Stomach smooth muscle (tissue), 2 donors: ENCODE measurements around the gene DOCK9.
"Not testable (repeated sequence)": the region's sequence is repeated elsewhere in the genome, so short reads cannot be mapped to it uniquely, and the experiment has no call there.

Experiments
- H3K27ac ChIP-seq: one replicate; pipeline ENCODE4 v1.7.0; 2013; ENCODE audit warnings: mild to moderate bottlenecking, low read length, inconsistent platforms
- H3K27me3 ChIP-seq, 2 donors: one replicate each; pipeline ENCODE4 v1.7.0; 2013; ENCODE audit warnings: low read length in 2 of 2; ENCODE audit not compliant: insufficient read depth in 2 of 2, control insufficient read depth in 1 of 2
- H3K36me3 ChIP-seq, 2 donors: one replicate each; pipeline ENCODE4 v1.7.0; 2013; ENCODE audit warnings: low read length in 2 of 2; ENCODE audit not compliant: control insufficient read depth in 2 of 2, insufficient read depth in 2 of 2
- H3K4me1 ChIP-seq: one replicate; pipeline ENCODE4 v1.7.0; 2013; ENCODE audit warnings: low read length; ENCODE audit not compliant: control insufficient read depth, insufficient read depth
- H3K4me3 ChIP-seq, 2 donors: one replicate each; pipeline ENCODE4 v1.7.0; 2013; ENCODE audit warnings: low read length in 2 of 2
- H3K9ac ChIP-seq, 2 donors: one replicate each; pipeline ENCODE4 v1.7.0; 2013; ENCODE audit warnings: low read length in 2 of 2, mild to moderate bottlenecking in 1 of 2
- H3K9me3 ChIP-seq, 2 donors: one replicate each; pipeline ENCODE4 v1.7.0; 2013; ENCODE audit warnings: low read length in 2 of 2; ENCODE audit not compliant: control insufficient read depth in 2 of 2
- donor health status: healthy.
- donor health status: Pancreatic carcinoma.

DOCK9 gene

GRCh38 chr13:98824376-98825160 is 153.3 kb downstream of the DOCK9 start:
- H3K9ac ChIP-seq: no peak overlapping the region

DNA sequence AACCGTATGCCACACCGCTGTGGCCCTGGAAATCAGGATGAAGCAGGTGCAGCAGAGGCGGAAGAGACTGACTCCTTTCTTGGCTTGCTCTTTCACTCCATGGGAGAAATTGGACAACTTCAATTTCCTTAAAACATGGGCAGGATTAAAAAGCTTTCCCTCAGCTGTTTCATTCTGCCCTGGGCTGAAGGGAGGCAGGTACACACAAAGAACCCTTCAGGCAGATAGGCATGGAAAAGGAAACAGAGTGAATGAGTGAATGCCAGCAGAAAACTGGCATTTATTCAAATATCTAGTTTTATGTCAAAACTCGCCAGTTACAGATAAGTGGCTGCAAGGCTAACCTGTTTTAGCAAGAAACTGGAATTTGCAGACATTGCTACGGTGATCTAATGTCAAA is 154.4 kb downstream of the DOCK9 start:
- H3K27me3 ChIP-seq: no peaks in the 10 kb centered on the region
- no peak overlapping the region for H3K9ac ChIP-seq
- no peak overlapping the region for H3K4me3 ChIP-seq
- no peaks in the 10 kb centered on the region for H3K9me3 ChIP-seq
- H3K4me1 ChIP-seq: peaks cover 11% of the 10 kb centered on the region
- H3K27ac ChIP-seq: no peak overlapping the region
- H3K36me3 ChIP-seq: peaks cover 38 to 51% of the 10 kb centered on the region in 2 donors

More at GRCh38 chr13:98824376-98825160, 153.3 kb downstream of the DOCK9 start:
- Histone ChIP-seq H3K9me3 (no peaks in the 10 kb centered on the region), H3K4me1 (peaks cover 5% of the 10 kb centered on the region), H3K4me3 (no peak overlapping the region), H3K27ac (no peak overlapping the region), H3K36me3 (peaks cover 49 to 62% of the 10 kb centered on the region in 2 donors), H3K27me3 (no peaks in the 10 kb centered on the region)

GRCh38 chr13:98822225-98822606 is 155.6 kb downstream of the DOCK9 start:
- Histone ChIP-seq H3K27ac (no peak overlapping the region), H3K4me1 (peaks cover 11% of the 10 kb centered on the region), H3K9me3 (no peaks in the 10 kb centered on the region), H3K4me3 (no peak overlapping the region), H3K27me3 (no peaks in the 10 kb centered on the region), H3K9ac (no peak overlapping the region), H3K36me3 (peaks cover 29 to 42% of the 10 kb centered on the region in 2 donors)

GRCh38 chr13:98821372-98822224 is 156.3 kb downstream of the DOCK9 start:
- H3K9me3 ChIP-seq: no peaks in the 10 kb centered on the region
- no peak overlapping the region for H3K4me3 ChIP-seq
- no peak overlapping the region for H3K9ac ChIP-seq
- no peaks in the 10 kb centered on the region for H3K27me3 ChIP-seq
- peaks cover 29 to 39% of the 10 kb centered on the region in 2 donors for H3K36me3 ChIP-seq
- H3K27ac ChIP-seq: peak overlapping the region; percentile 37
- H3K4me1 ChIP-seq: peaks cover 11% of the 10 kb centered on the region

DNA sequence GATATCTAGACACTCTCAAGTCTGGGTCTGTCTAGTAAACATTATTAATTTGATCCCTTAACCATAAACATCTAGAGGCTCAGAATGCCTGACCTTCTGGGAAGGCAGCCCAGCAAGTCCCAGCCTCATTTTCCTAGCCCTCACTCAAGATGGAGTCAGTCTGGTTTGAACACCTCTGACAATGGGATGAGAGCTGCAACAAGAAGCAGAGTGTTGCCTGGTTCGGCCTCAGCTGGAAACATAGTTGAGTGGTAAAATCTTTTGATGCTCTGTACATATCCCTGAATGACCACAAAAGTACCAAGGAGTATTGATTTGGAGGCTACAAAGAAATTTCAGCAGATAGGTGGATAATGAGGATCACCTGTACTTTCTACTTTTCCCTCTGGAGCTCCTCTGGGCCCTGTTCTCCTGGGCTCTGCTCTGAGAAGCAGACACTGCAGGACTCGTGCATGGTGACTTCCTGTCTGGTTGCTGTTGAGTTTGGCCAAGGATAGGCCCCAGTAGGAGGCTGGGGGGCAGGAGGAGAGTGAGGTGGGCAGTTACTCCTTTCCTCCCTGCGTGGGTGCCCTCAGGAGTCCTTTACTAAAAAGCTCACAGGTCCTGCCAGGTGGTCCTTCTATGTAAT is 157.0 kb downstream of the DOCK9 start:
- peaks cover 11% of the 10 kb centered on the region for H3K4me1 ChIP-seq
- no peaks in the 10 kb centered on the region for H3K9me3 ChIP-seq
- H3K27me3 ChIP-seq: no peaks in the 10 kb centered on the region
- peak overlapping the region; percentile 37 for H3K27ac ChIP-seq
- H3K36me3 ChIP-seq: peaks cover 29 to 39% of the 10 kb centered on the region in 2 donors
- H3K9ac ChIP-seq: no peak overlapping the region
- no peak overlapping the region for H3K4me3 ChIP-seq

GRCh38 chr13:98820300-98820699 is 157.6 kb downstream of the DOCK9 start:
- Histone ChIP-seq H3K27me3 (no peaks in the 10 kb centered on the region), H3K4me3 (no peak overlapping the region), H3K9ac (no peak overlapping the region), H3K4me1 (peaks cover 11% of the 10 kb centered on the region), H3K9me3 (no peaks in the 10 kb centered on the region), H3K27ac (no peak overlapping the region), H3K36me3 (peaks cover 26 to 34% of the 10 kb centered on the region in 2 donors)

DNA sequence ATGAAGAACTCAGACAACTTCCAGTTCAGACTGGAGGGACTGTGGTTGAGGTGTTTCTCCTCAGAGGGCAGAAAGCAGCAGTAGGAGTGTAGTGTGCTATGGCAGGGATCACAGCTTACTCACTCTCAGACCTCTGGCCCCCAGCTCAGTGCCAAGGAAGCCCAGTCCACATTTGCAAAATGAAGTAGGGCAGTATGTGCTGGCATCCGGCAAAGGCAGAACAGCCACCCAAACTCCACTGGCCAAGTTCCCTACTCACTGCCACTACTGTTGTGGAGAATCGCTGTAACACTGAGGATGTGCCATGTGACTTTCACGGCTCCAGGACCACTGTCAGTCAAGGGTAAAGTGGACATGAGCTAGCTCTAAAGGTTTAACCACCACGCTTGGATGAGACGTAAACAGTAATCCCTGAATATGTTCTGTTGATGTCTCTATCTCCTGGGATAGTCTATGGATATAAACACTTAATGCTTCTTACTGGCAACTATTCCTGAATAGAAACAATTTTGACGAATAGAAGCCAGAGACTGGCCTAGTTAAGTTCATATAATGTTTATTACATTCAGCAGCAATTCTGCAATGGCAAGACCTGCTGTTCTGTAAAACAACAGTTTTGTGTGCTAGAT is 158.4 kb downstream of the DOCK9 start:
- Histone ChIP-seq H3K27ac (peak overlapping the region; percentile 55), H3K36me3 (peaks cover 26 to 29% of the 10 kb centered on the region in 2 donors)

DNA sequence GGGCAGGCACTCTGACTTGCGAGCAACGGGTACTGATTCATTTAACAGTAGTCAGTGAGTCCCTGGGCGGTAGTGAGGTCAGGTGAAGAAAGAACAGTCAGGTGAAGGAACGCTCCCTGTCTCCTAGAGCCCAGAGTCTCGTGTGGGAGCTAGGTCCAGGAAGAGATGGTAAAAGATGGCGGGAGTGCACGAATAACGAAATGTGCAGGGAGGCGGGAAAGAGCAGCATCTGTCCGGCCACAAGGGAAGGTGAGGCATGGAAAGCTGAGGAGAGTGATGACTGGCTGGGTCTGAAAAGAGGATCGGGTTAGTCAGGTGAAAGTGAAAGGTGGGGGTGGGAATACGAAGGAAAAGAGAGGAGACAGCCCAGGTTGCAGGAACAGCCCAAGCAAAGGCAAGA is 161.5 kb downstream of the DOCK9 start:
- H3K27me3 ChIP-seq: no peaks in the 10 kb centered on the region
- no peaks in the 10 kb centered on the region for H3K9me3 ChIP-seq

More for the DNA sequence above, 158.4 kb downstream of the DOCK9 start:
- Histone ChIP-seq H3K27me3 (no peaks in the 10 kb centered on the region), H3K4me1 (peaks cover 11% of the 10 kb centered on the region), H3K4me3 (peak overlapping the region in 1 of 2 donors; percentile 44), H3K9ac (no peak overlapping the region), H3K9me3 (no peaks in the 10 kb centered on the region)

DNA sequence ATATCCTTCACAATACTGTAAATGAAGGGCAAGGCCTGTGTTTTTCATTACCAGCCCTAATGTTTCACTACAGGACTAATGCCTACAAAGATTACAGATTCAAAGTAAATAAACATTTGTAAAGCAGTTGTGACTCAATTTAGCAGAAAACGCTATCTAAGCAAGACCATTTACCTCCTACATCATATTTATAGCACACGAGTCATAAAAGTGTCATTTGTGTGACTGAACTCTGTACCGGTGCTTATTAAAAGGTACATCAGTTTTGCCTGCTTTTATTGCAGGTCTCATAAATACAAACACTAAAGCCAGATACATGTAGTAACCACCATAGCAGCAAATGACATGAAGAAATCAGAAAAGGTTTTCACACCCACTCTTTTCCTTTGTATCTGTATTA is 163.9 kb downstream of the DOCK9 start:
- no peak overlapping the region for H3K4me3 ChIP-seq
- H3K9me3 ChIP-seq: no peaks in the 10 kb centered on the region
- H3K36me3 ChIP-seq: peaks cover 15 to 20% of the 10 kb centered on the region in 2 donors
- no peak overlapping the region for H3K9ac ChIP-seq
- no peak overlapping the region for H3K27ac ChIP-seq
- peaks cover under 1% of the 10 kb centered on the region for H3K4me1 ChIP-seq
- H3K27me3 ChIP-seq: no peaks in the 10 kb centered on the region

More for the DNA sequence above, 161.5 kb downstream of the DOCK9 start:
- Histone ChIP-seq H3K27ac (no peak overlapping the region), H3K4me3 (no peak overlapping the region), H3K9ac (no peak overlapping the region), H3K4me1 (peaks cover 11% of the 10 kb centered on the region), H3K36me3 (peaks cover 9% of the 10 kb centered on the region in 2 donors)

DNA sequence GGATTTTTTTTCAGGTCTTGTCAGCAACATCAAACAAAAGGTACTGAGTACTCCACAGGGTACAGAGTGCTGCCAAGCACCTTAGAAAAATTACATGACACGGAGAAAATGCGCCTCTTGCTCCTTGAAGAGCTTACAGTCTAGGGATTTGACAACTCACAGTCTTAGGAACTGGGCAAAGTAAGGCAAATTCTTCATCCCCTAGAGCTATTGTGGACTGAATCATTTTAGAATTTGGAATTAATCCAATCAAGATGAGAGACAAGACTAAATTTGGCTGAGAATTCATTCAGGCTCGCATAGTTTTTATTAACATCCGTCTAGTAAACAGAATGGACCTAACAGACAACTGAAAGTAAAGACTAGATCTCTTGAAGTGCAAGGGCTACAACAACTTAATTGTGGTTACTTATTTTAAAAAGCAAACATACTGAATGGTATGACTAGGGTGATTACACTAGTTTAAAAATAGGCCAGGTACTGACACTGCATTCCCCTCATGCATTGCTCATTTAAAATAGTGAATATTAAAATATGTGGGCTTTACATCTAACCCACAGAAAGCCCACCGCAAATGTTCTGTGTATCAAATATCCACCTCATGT is 165.6 kb downstream of the DOCK9 start:
- not testable (repeated sequence) for H3K9ac ChIP-seq, H3K9me3 ChIP-seq, H3K27me3 ChIP-seq, H3K4me1 ChIP-seq, H3K4me3 ChIP-seq, H3K27ac ChIP-seq
- peaks cover 15 to 20% of the 10 kb centered on the region in 2 donors for H3K36me3 ChIP-seq
